Breast epithelium (tissue), 4 donors: Measurements from ENCODE around the gene CHD1L. TPM values are rescaled to one million over a fixed set of nuclear protein-coding genes. Genes with fewer than 3 reads are reported as not detected.

ENCODE experiments used
- DNase-seq, 2 donors: peaks; one replicate each; pipeline ENCODE4 v3.0.0-alpha.2; 2019; ENCODE audit warnings: low spot score in 2 of 2
- H3K27ac ChIP-seq, 2 donors: fragments of 200-600 bp; sonication (generic) in 1 of 2; one replicate each; pipeline ENCODE4 v1.5.1; 2016 to 2019; ENCODE audit warnings: mild to moderate bottlenecking in 1 of 2
- H3K27me3 ChIP-seq, 2 donors: fragments of 200-600 bp; sonication (generic) in 1 of 2; one replicate each; pipeline versions ENCODE4 v1.5.1 to v1.6.0; 2017 to 2019; ENCODE audit warnings: control low read depth in 1 of 2, mild to moderate bottlenecking in 1 of 2
- H3K36me3 ChIP-seq: fragments of 200-600 bp; one replicate; pipeline ENCODE4 v1.5.1; 2019
- H3K4me1 ChIP-seq, 2 donors: fragments of 200-600 bp; sonication (generic); one replicate each; pipeline ENCODE4 v1.5.1; 2016 to 2019; ENCODE audit warnings: control low read depth in 1 of 2
- H3K4me3 ChIP-seq, 3 donors: fragments of 200-600 bp; sonication (generic); 1 replicate in 2 of 3; 2 replicates in 1 of 3; pipeline ENCODE4 v1.5.1; 2016 to 2019; ENCODE audit warnings: mild to moderate bottlenecking in 3 of 3, moderate library complexity in 2 of 3
- H3K9me3 ChIP-seq, 2 donors: fragments of 200-600 bp; sonication (generic) in 1 of 2; one replicate each; pipeline ENCODE4 v1.5.1; 2016 to 2019; ENCODE audit warnings: control low read depth in 1 of 2
- CTCF ChIP-seq, 3 donors: fragments of 450-650 bp; IDR thresholded peaks; one replicate each; pipeline ENCODE4 v1.5.1; 2016 to 2017; ENCODE audit warnings: antibody characterized with exemption in 3 of 3, mild to moderate bottlenecking in 3 of 3, moderate library complexity in 3 of 3
- POLR2A ChIP-seq: fragments of 450-650 bp; IDR thresholded peaks from one replicate; pipeline ENCODE4 v1.6.1; 2016; ENCODE audit warnings: antibody characterized with exemption, mild to moderate bottlenecking, moderate library complexity
- POLR2AphosphoS5 ChIP-seq, 3 donors: sonication (generic); formaldehyde crosslinking; IDR thresholded peaks; one replicate each; pipeline ENCODE4 v1.6.1; 2017; ENCODE audit warnings: antibody characterized with exemption in 3 of 3
- intact Hi-C: fragments of 100-400 bp; cut with DNase I; formaldehyde crosslinking; loops from one replicate; pipeline ENCODE4 v1.15.1; 2023; ENCODE audit warnings: low total_unique reads
- total RNA-seq, 3 donors: library from RNA; depleted of rRNA; stranded (reverse); fragments of >200 nt; gene quantifications; one replicate each; pipeline ENCODE4 v1.1.0, GENCODE V29; 2016

Gene CHD1L
- total RNA-seq, 3 donors from 2014 or later: 16.2 to 27.9 (median 26.3) TPM

- DNase-seq: no peak
- intact Hi-C loops: no loop called here
- no peaks in the 10 kb centered on the region for H3K9me3 ChIP-seq
- H3K27ac ChIP-seq: no peak overlapping the region
- H3K27me3 ChIP-seq: no peaks in the 10 kb centered on the region
- H3K4me1 ChIP-seq: no peaks in the 10 kb centered on the region
- H3K4me3 ChIP-seq: no peak overlapping the region
- H3K36me3 ChIP-seq: no peaks in the 10 kb centered on the region
- TF ChIP-seq CTCF (IDR thresholded peaks at IDR 0.05) (no peak), POLR2AphosphoS5 (IDR thresholded peaks at IDR 0.05) (no peak), POLR2A (no peak)
These were observed 38.4 kb upstream of the CHD1L start for GRCh38 chr1:147204080-147204479.

GRCh38 chr1:147207192-147207591, 35.3 kb upstream of the CHD1L start:
- no peaks in the 10 kb centered on the region for H3K9me3 ChIP-seq
- no peaks in the 10 kb centered on the region for H3K27me3 ChIP-seq
- H3K27ac ChIP-seq: no peak overlapping the region
- no peaks in the 10 kb centered on the region for H3K36me3 ChIP-seq
- no peaks in the 10 kb centered on the region for H3K4me1 ChIP-seq
- no peak overlapping the region for H3K4me3 ChIP-seq
- TF ChIP-seq POLR2AphosphoS5 (IDR thresholded peaks at IDR 0.05) (no peak), CTCF (IDR thresholded peaks at IDR 0.05) (no peak), POLR2A (no peak)
- intact Hi-C loops: no loop called here
- no peak for DNase-seq

- H3K27ac ChIP-seq: no peak overlapping the region
- H3K4me3 ChIP-seq: no peak overlapping the region
- no peak for TF ChIP-seq POLR2A
- no peak for TF ChIP-seq CTCF (IDR thresholded peaks at IDR 0.05)
- no peak for TF ChIP-seq POLR2AphosphoS5 (IDR thresholded peaks at IDR 0.05)
- no peaks in the 10 kb centered on the region for H3K27me3 ChIP-seq
- no peaks in the 10 kb centered on the region for H3K4me1 ChIP-seq
- DNase-seq: no peak
- intact Hi-C loops: no loop called here
- no peaks in the 10 kb centered on the region for H3K9me3 ChIP-seq
- H3K36me3 ChIP-seq: no peaks in the 10 kb centered on the region
These were observed 33.9 kb upstream of the CHD1L start for GRCh38 chr1:147208619-147209018.

GRCh38 chr1:147209825-147210821, 32.4 kb upstream of the CHD1L start:
- Histone ChIP-seq H3K27me3 (no peaks in the 10 kb centered on the region), H3K4me3 (no peak overlapping the region), H3K4me1 (peaks cover 0 to under 1% of the 10 kb centered on the region in 2 donors), H3K27ac (no peak overlapping the region), H3K9me3 (no peaks in the 10 kb centered on the region), H3K36me3 (no peaks in the 10 kb centered on the region)
- TF ChIP-seq POLR2A: no peak
- no peak for TF ChIP-seq POLR2AphosphoS5 (IDR thresholded peaks at IDR 0.05)
- no peak for TF ChIP-seq CTCF (IDR thresholded peaks at IDR 0.05)
- no peak for DNase-seq
- intact Hi-C loops: no loop called here

GRCh38 chr1:147210987-147211386, 31.5 kb upstream of the CHD1L start:
- H3K36me3 ChIP-seq: no peaks in the 10 kb centered on the region
- H3K9me3 ChIP-seq: no peaks in the 10 kb centered on the region
- intact Hi-C loops: no loop called here
- TF ChIP-seq POLR2A: no peak
- TF ChIP-seq POLR2AphosphoS5 (IDR thresholded peaks at IDR 0.05): no peak
- TF ChIP-seq CTCF (IDR thresholded peaks at IDR 0.05): no peak
- H3K4me1 ChIP-seq: peaks cover 0 to 3% of the 10 kb centered on the region in 2 donors
- no peak for DNase-seq
- H3K27me3 ChIP-seq: no peaks in the 10 kb centered on the region
- H3K4me3 ChIP-seq: no peak overlapping the region
- H3K27ac ChIP-seq: no peak overlapping the region
